Gastroesophageal sphincter (tissue), 3 donors: ENCODE measurements around the gene ITGA7.

Source experiments
- CTCF ChIP-seq, 4 experiments: fragments of 200-600 bp in 2 of 4; fragments of 450-650 bp in 2 of 4; sonication (generic) in 1 of 4; IDR thresholded peaks; one replicate each; pipeline ENCODE4 v1.5.1; 2017 to 2019; ENCODE audit warnings: antibody characterized with exemption in 4 of 4, mild to moderate bottlenecking in 2 of 4, moderate library complexity in 2 of 4
- EP300 ChIP-seq: sonication (generic); formaldehyde crosslinking; IDR thresholded peaks from one replicate; pipeline ENCODE4 v1.6.1; 2017; ENCODE audit warnings: antibody characterized with exemption, mild to moderate bottlenecking
- POLR2A ChIP-seq, 2 donors: fragments of 450-650 bp; IDR thresholded peaks; one replicate each; pipeline ENCODE4 v1.6.1; 2017; ENCODE audit warnings: antibody characterized with exemption in 2 of 2, mild to moderate bottlenecking in 2 of 2, moderate library complexity in 1 of 2
- POLR2AphosphoS5 ChIP-seq: sonication (generic); formaldehyde crosslinking; IDR thresholded peaks from one replicate; pipeline ENCODE4 v1.6.1; 2017; ENCODE audit warnings: antibody characterized with exemption

- no peak for TF ChIP-seq CTCF (IDR thresholded peaks at IDR 0.05)
- no peak for TF ChIP-seq POLR2A (IDR thresholded peaks at IDR 0.05)
- no peak for TF ChIP-seq POLR2AphosphoS5
- no peak for TF ChIP-seq EP300
These were observed 63.1 kb downstream of the ITGA7 start for GRCh38 chr12:55644591-55644990.
